Lower lobe of right lung (tissue), 2 donors: ENCODE data around the gene TCF7L1. TPM values are rescaled to one million over a fixed set of nuclear protein-coding genes. Genes with fewer than 3 reads are reported as not detected.

Source experiments
- ATAC-seq, 2 donors: fragments of 200-7000 bp; cut with Tn5 transposase; one replicate each; pipeline ENCODE4 v1.9.1; 2020 to 2022; ENCODE audit warnings: mild to moderate bottlenecking in 2 of 2, moderate library complexity in 2 of 2
- DNase-seq: peaks from one replicate; pipeline ENCODE4 v3.0.0-alpha.2; 2020
- H3K27ac ChIP-seq: fragments of 200-600 bp; one replicate; pipeline ENCODE4 v1.8.0; 2022
- H3K27me3 ChIP-seq: fragments of 200-600 bp; one replicate; pipeline ENCODE4 v1.8.0; 2022; ENCODE audit warnings: low read depth
- H3K36me3 ChIP-seq: fragments of 200-600 bp; one replicate; pipeline ENCODE4 v1.8.0; 2022; ENCODE audit warnings: mild to moderate bottlenecking
- H3K4me1 ChIP-seq: fragments of 200-600 bp; one replicate; pipeline ENCODE4 v1.8.0; 2022
- H3K4me3 ChIP-seq: fragments of 200-600 bp; one replicate; pipeline ENCODE4 v1.8.0; 2022; ENCODE audit warnings: mild to moderate bottlenecking
- H3K9me3 ChIP-seq: fragments of 200-600 bp; one replicate; pipeline ENCODE4 v1.8.0; 2022
- intact Hi-C: fragments of 100-400 bp; cut with DNase I; formaldehyde crosslinking; loops from one replicate; pipeline ENCODE4 v1.11.0; 2022
- total RNA-seq: library from RNA; stranded (reverse); fragmentation: NEBNext Ultra II Directional; extraction: Animal tissue kit (Norgen Biotek cat#: 25700); gene quantifications from one replicate; pipeline ENCODE4 v1.2.1, GENCODE V29; 2021
- TF ChIP-seq, protein P1 (sequence below): fragments of 200-600 bp; IDR thresholded peaks from one replicate; pipeline ENCODE4 v1.8.0; 2022; ENCODE audit warnings: antibody characterized with exemption, mild to moderate bottlenecking
- donor health status: DM: no; HTN: yes; CAD: no; lungs with severe emphysema.

The TCF7L1 gene
- total RNA-seq, 1 donor from 2014 or later: 17.1 TPM

DNA sequence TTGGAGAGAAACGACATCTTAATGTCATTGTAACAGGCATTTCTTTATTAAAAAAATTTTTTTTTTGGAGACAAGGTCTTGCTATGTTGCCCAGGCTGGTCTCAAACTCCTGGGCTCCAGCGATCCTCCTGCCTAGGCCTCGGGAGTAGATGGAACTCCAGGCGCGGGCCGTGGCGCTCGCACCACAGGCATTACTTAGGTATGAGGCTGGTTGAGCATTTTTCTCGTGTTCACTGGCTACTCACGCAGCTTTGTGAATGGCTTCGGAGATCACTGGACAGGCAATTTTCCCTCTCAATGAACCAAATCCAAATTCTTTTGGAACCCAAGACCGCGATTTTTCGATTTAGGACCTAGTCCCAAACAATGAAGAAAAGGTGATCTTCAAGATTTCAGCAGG is 795 bp upstream of the TCF7L1 start:
- Histone ChIP-seq H3K4me1 (peaks cover 20% of the 10 kb centered on the region), H3K27me3 (peaks cover 8% of the 10 kb centered on the region), H3K27ac (peak overlapping the region; percentile 56), H3K9me3 (no peaks in the 10 kb centered on the region), H3K4me3 (peak overlapping the region; percentile 72), H3K36me3 (no peaks in the 10 kb centered on the region)
- intact Hi-C loops: no loop called here
- ATAC-seq: no peak
- TF ChIP-seq, protein P1, sequence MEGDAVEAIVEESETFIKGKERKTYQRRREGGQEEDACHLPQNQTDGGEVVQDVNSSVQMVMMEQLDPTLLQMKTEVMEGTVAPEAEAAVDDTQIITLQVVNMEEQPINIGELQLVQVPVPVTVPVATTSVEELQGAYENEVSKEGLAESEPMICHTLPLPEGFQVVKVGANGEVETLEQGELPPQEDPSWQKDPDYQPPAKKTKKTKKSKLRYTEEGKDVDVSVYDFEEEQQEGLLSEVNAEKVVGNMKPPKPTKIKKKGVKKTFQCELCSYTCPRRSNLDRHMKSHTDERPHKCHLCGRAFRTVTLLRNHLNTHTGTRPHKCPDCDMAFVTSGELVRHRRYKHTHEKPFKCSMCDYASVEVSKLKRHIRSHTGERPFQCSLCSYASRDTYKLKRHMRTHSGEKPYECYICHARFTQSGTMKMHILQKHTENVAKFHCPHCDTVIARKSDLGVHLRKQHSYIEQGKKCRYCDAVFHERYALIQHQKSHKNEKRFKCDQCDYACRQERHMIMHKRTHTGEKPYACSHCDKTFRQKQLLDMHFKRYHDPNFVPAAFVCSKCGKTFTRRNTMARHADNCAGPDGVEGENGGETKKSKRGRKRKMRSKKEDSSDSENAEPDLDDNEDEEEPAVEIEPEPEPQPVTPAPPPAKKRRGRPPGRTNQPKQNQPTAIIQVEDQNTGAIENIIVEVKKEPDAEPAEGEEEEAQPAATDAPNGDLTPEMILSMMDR: no peak
- DNase-seq: no peak

DNA sequence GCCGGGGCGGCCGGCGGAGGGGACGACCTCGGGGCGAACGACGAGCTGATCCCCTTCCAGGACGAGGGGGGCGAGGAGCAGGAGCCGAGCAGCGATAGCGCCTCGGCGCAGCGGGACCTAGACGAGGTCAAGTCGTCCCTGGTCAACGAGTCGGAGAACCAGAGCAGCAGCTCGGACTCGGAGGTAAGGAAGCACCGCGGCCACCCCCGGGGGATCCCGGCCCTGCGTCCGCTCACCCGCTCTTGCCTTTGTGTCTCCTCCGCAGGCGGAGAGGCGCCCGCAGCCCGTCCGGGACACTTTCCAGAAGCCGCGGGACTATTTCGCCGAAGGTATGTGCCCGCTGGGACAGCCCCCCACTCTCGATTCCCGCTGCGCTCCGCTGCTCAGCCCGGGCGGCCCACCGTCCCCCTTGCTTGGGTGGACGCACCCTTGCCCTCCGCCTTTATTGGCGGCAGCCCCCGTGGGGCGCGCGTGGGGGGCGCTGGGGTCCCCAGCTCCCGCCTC is 611 bp downstream of the TCF7L1 start:
- H3K4me1 ChIP-seq: peaks cover 20% of the 10 kb centered on the region
- peaks cover 8% of the 10 kb centered on the region for H3K27me3 ChIP-seq
- DNase-seq (peak; percentile 57), ATAC-seq (peak; percentile 3 to 30)
- no peaks in the 10 kb centered on the region for H3K36me3 ChIP-seq
- TF ChIP-seq, protein P1: no peak
- H3K9me3 ChIP-seq: no peaks in the 10 kb centered on the region
- peak overlapping the region; percentile 90 for H3K4me3 ChIP-seq
- intact Hi-C loops: no loop called here
- peak overlapping the region; percentile 72 for H3K27ac ChIP-seq

DNA sequence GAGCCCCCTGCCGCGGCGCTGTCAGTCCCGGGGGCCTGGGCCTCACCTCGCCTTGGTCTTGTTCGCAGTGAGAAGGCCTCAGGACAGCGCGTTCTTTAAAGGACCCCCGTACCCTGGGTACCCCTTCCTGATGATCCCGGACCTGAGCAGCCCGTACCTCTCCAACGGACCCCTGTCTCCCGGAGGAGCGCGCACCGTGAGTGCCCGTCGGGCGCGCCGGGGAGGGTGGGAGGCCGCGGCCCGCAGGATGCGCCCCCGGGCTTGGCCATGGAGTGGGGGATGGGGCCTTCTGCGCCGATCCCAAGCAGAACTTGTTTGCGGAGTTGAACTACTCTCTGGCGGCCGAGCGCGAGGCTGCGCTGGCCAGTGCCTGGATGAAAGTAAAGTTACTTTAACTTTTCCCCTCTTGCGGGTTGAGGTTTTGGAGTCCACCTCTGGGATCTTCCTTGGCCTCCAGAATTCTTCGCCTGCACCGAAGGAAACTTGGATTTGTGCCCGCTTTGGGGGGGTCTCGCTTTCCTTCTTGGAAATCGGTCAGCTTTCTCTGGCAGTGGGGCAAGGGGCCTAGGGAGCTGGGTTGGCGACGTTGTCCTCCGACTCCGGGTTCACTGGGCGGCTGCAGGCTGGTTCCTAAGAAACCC is 1.2 kb downstream of the TCF7L1 start:
- Histone ChIP-seq H3K27me3 (peaks cover 8% of the 10 kb centered on the region), H3K4me1 (peaks cover 20% of the 10 kb centered on the region), H3K27ac (peak overlapping the region; percentile 72), H3K4me3 (peak overlapping the region; percentile 90), H3K9me3 (no peaks in the 10 kb centered on the region), H3K36me3 (no peaks in the 10 kb centered on the region)
- ATAC-seq (peak; percentile 59 to 63), DNase-seq (peak; percentile 64)
- intact Hi-C loops: no loop called here
- TF ChIP-seq, protein P1: no peak

- DNase-seq (no peak), ATAC-seq (peak in 1 of 2 donors; percentile 18)
- Histone ChIP-seq H3K4me1 (peaks cover 20% of the 10 kb centered on the region), H3K4me3 (peak overlapping the region; percentile 90), H3K9me3 (no peaks in the 10 kb centered on the region), H3K36me3 (no peaks in the 10 kb centered on the region), H3K27ac (peak overlapping the region; percentile 72), H3K27me3 (peaks cover 8% of the 10 kb centered on the region)
- TF ChIP-seq, protein P1: no peak
- intact Hi-C loops: no loop called here
These were observed 1.9 kb downstream of the TCF7L1 start for GRCh38 chr2:85134896-85135659.

GRCh38 chr2:85135660-85135914 is 2.4 kb downstream of the TCF7L1 start:
- Histone ChIP-seq H3K27ac (no peak overlapping the region), H3K36me3 (no peaks in the 10 kb centered on the region), H3K4me3 (no peak overlapping the region), H3K4me1 (peaks cover 20% of the 10 kb centered on the region), H3K27me3 (peaks cover 8% of the 10 kb centered on the region), H3K9me3 (no peaks in the 10 kb centered on the region)
- no peak for DNase-seq
- ATAC-seq: no peak
- TF ChIP-seq, protein P1: no peak
- intact Hi-C loops: no loop called here
